Left lung (tissue), 10 donors: ENCODE data around the gene PTGR3. TPM values are rescaled to one million over a fixed set of nuclear protein-coding genes. Genes with fewer than 3 reads are reported as not detected.

ENCODE experiments used
- ATAC-seq: fragments of 200-7000 bp; cut with Tn5 transposase; one replicate; pipeline ENCODE4 v1.9.1; 2020; ENCODE audit warnings: moderate library complexity
- DNase-seq, 4 donors: peaks; one replicate each; pipeline ENCODE4 v3.0.0-alpha.2; 2013 to 2020
- H3K27ac ChIP-seq, 2 donors: fragments of 200-600 bp; sonication (generic) in 1 of 2; one replicate each; pipeline versions ENCODE4 v1.5.0 to v1.8.0; 2020 to 2021
- H3K27me3 ChIP-seq, 2 donors: fragments of 200-600 bp; sonication (generic) in 1 of 2; one replicate each; pipeline versions ENCODE4 v1.5.0 to v1.8.0; 2020 to 2021
- H3K36me3 ChIP-seq, 2 donors: fragments of 200-600 bp; sonication (generic) in 1 of 2; one replicate each; pipeline versions ENCODE4 v1.5.0 to v1.8.0; 2020 to 2021
- H3K4me1 ChIP-seq, 2 donors: fragments of 200-600 bp; one replicate each; pipeline ENCODE4 v1.8.0; 2021
- H3K4me3 ChIP-seq, 2 donors: fragments of 200-600 bp; sonication (generic) in 1 of 2; one replicate each; pipeline versions ENCODE4 v1.5.0 to v1.8.0; 2020 to 2021; ENCODE audit warnings: mild to moderate bottlenecking in 1 of 2
- H3K9me3 ChIP-seq, 2 donors: fragments of 200-600 bp; sonication (generic) in 1 of 2; one replicate each; pipeline versions ENCODE4 v1.5.0 to v1.8.0; 2020 to 2021
- CTCF ChIP-seq, 2 donors: fragments of 200-600 bp; sonication (generic) in 1 of 2; IDR thresholded peaks; one replicate each; pipeline versions ENCODE4 v1.5.0 to v1.8.0; 2021; ENCODE audit warnings: antibody characterized with exemption in 2 of 2
- intact Hi-C, 2 donors: fragments of 100-400 bp; cut with DNase I; formaldehyde crosslinking; loops; one replicate each; pipeline versions ENCODE4 v1.11.2 to v1.14.2; 2022
- polyA plus RNA-seq, 6 donors: library from polyadenylated mRNA; unstranded; fragments of 120-200 nt; gene quantifications; one replicate each; pipeline ENCODE4 v1.2.1, GENCODE V29; 2013; ENCODE audit not compliant: insufficient read length in 6 of 6
- total RNA-seq, 2 donors: library from RNA; stranded (reverse); fragmentation: NEBNext Ultra II Directional; extraction: Animal tissue kit (Norgen Biotek cat#: 25700); gene quantifications; one replicate each; pipeline ENCODE4 v1.2.1, GENCODE V29; 2021
- donor health status: DM: no; HTN: yes; CAD: no.
- donor health status: DM: no; HTN: no; CAD: no.

Gene PTGR3
- total and polyA plus RNA-seq, 8 donors, result 25.7 to 55.0 (median 46.4) TPM

GRCh38 chr18:75209951-75210258 is 966 bp upstream of the PTGR3 start:
- Histone ChIP-seq H3K36me3 (no peaks in the 10 kb centered on the region), H3K9me3 (no peaks in the 10 kb centered on the region), H3K4me3 (peak overlapping the region; percentile 76 to 93), H3K4me1 (peaks cover 9 to 63% of the 10 kb centered on the region in 2 donors), H3K27me3 (peaks cover 0 to 14% of the 10 kb centered on the region in 2 donors), H3K27ac (peak overlapping the region; percentile 95 to 98)
- intact Hi-C loops, result no loop called here
- ATAC-seq (no peak), DNase-seq (no peak)
- no peak for TF ChIP-seq CTCF (IDR thresholded peaks at IDR 0.05)

GRCh38 chr18:75208836-75209128 is 157 bp downstream of the PTGR3 start:
- ATAC-seq (peak; percentile 0), DNase-seq (peak in 2 of 4 donors; percentile 64 to 89)
- intact Hi-C loops, result no loop called here
- Histone ChIP-seq H3K4me3 (peak overlapping the region; percentile 76 to 93), H3K27ac (peak overlapping the region; percentile 95 to 98), H3K4me1 (peaks cover 14 to 67% of the 10 kb centered on the region in 2 donors), H3K9me3 (no peaks in the 10 kb centered on the region), H3K27me3 (peaks cover 0 to 25% of the 10 kb centered on the region in 2 donors), H3K36me3 (no peaks in the 10 kb centered on the region)
- TF ChIP-seq CTCF (IDR thresholded peaks at IDR 0.05), result no peak

- peaks cover 14 to 66% of the 10 kb centered on the region in 2 donors for H3K4me1 ChIP-seq
- peaks cover 0 to 26% of the 10 kb centered on the region in 2 donors for H3K27me3 ChIP-seq
- no peaks in the 10 kb centered on the region for H3K36me3 ChIP-seq
- peak in 2 of 4 donors; percentile 71 to 89 for DNase-seq
- H3K27ac ChIP-seq, result peak overlapping the region; percentile 95 to 98
- TF ChIP-seq CTCF (IDR thresholded peaks at IDR 0.05), result no peak
- intact Hi-C loops, result no loop called here
- peak overlapping the region; percentile 76 to 93 for H3K4me3 ChIP-seq
- ATAC-seq, result peak; percentile 10
- H3K9me3 ChIP-seq, result no peaks in the 10 kb centered on the region
Observed at GRCh38 chr18:75208155-75208835, 644 bp downstream of the PTGR3 start.

GRCh38 chr18:75207310-75208154 is 1.4 kb downstream of the PTGR3 start:
- intact Hi-C loops, result no loop called here
- peak overlapping the region; percentile 76 to 93 for H3K4me3 ChIP-seq
- H3K27ac ChIP-seq, result peak overlapping the region; percentile 95 to 98
- ATAC-seq, result no peak
- peaks cover 14 to 62% of the 10 kb centered on the region in 2 donors for H3K4me1 ChIP-seq
- TF ChIP-seq CTCF (IDR thresholded peaks at IDR 0.05), result no peak
- DNase-seq, result no peak
- no peaks in the 10 kb centered on the region for H3K9me3 ChIP-seq
- H3K36me3 ChIP-seq, result no peaks in the 10 kb centered on the region
- H3K27me3 ChIP-seq, result peaks cover 0 to 26% of the 10 kb centered on the region in 2 donors
